Endothelial cell of umbilical vein (primary cell): ENCODE measurements around the gene WDR89. TPM values are rescaled to one million over a fixed set of nuclear protein-coding genes. Genes with fewer than 3 reads are reported as not detected.

Source experiments
- BruUV-seq: library from RNA; stranded (reverse); fragments of 400-500 nt; replicated peaks from 2 replicates; lab custom pipeline; 2021; lab: Mats Ljungman, UMichigan
- CTCF ChIA-PET: fragments of 300-600, 350-600 bp; sonication (Branson Sonifier 250); formaldehyde crosslinking; loops from one replicate; lab custom pipeline; 2021; ENCODE audit warnings: antibody characterized with exemption, inconsistent platforms; lab: Charles Lee
- POLR2A ChIA-PET: fragments of 300-600, 350-600 bp; sonication (Branson Sonifier 250); formaldehyde crosslinking; loops from one replicate; lab custom pipeline; 2021; ENCODE audit warnings: antibody characterized with exemption, inconsistent platforms; lab: Charles Lee
- DNase-seq: peaks from one replicate; pipeline ENCODE4 v3.0.0-alpha.2; 2011; ENCODE audit warnings: low read depth, low spot score
- FAIRE-seq: peaks from 2 replicates; lab custom pipeline; 2011; peaks lifted over from hg19 to GRCh38; lab: Jason Lieb, UNC
- H2AFZ ChIP-seq: 2 replicates; pipeline ENCODE4 v1.6.0; 2012; ENCODE audit warnings: low read depth, low read length, control low read depth, inconsistent platforms
- H3K27ac ChIP-seq: 2 replicates; pipeline ENCODE4 v1.5.1; 2011; ENCODE audit warnings: low read depth, mild to moderate bottlenecking, control low read depth, low read length, moderate library complexity; ENCODE audit not compliant: insufficient read depth
- H3K27me3 ChIP-seq, 2 experiments: 2 replicates each; pipeline versions ENCODE4 v1.6.0 to v1.6.1; 2011; ENCODE audit warnings: low read length in 2 of 2, mixed read lengths in 1 of 2; ENCODE audit not compliant: control insufficient read depth in 2 of 2, insufficient read depth in 2 of 2
- H3K36me3 ChIP-seq, 2 experiments: 2 replicates in 1 of 2; 3 replicates in 1 of 2; pipeline ENCODE4 v1.5.1; 2011; ENCODE audit warnings: low read length in 2 of 2, mild to moderate bottlenecking in 1 of 2, moderate library complexity in 1 of 2; ENCODE audit not compliant: control insufficient read depth in 2 of 2, insufficient read depth in 2 of 2; ENCODE audit errors: extremely low read depth in 1 of 2
- H3K4me1 ChIP-seq: 3 replicates; pipeline ENCODE4 v1.5.1; 2011; ENCODE audit warnings: mild to moderate bottlenecking, low read length; ENCODE audit not compliant: control insufficient read depth, insufficient read depth; ENCODE audit errors: extremely low read depth
- H3K4me2 ChIP-seq: 2 replicates; pipeline ENCODE4 v1.6.1; 2011; ENCODE audit warnings: low read length, control low read depth, mixed read lengths; ENCODE audit not compliant: insufficient read depth
- H3K4me3 ChIP-seq, 3 experiments: fragments of 200-600 bp in 1 of 3; sonication (generic), shearing (Covaris generic) in 1 of 3; replicated peaks in 1 of 3; 2 replicates each; pipeline ENCODE4 v1.5.1; 2011 to 2016; ENCODE audit warnings: control low read depth in 3 of 3, low read length in 3 of 3, mild to moderate bottlenecking in 2 of 3, inconsistent platforms in 1 of 3, low read depth in 1 of 3, moderate library complexity in 1 of 3; ENCODE audit not compliant: insufficient read depth in 1 of 3
- H3K79me2 ChIP-seq: 2 replicates; pipeline ENCODE4 v1.6.0; 2012; ENCODE audit warnings: low read length, inconsistent platforms; ENCODE audit not compliant: control insufficient read depth, insufficient read depth
- H3K9ac ChIP-seq: replicated peaks from 2 replicates; pipeline ENCODE3; 2011; ENCODE audit warnings: low read length, control low read depth; ENCODE audit not compliant: insufficient read depth; ENCODE audit errors: extremely low read depth
- H3K9me1 ChIP-seq: replicated peaks from 3 replicates; pipeline ENCODE4 v1.6.0; 2011; ENCODE audit warnings: mild to moderate bottlenecking, low read length; ENCODE audit not compliant: control insufficient read depth, insufficient read depth; ENCODE audit errors: extremely low read depth
- H3K9me3 ChIP-seq: replicated peaks from 2 replicates; pipeline ENCODE4 v1.5.1; 2012; ENCODE audit warnings: low read length, inconsistent platforms; ENCODE audit not compliant: control insufficient read depth, insufficient read depth
- H4K20me1 ChIP-seq: replicated peaks from 2 replicates; pipeline ENCODE3; 2011; ENCODE audit warnings: mild to moderate bottlenecking, low read length; ENCODE audit not compliant: control insufficient read depth, insufficient read depth; ENCODE audit errors: extremely low read depth
- CTCF ChIP-seq, 2 donors: IDR thresholded peaks; 1 replicate in 1 of 2; 2 replicates in 1 of 2; pipeline ENCODE4 v1.5.1; 2011; ENCODE audit warnings: low read length in 2 of 2, mild to moderate bottlenecking in 2 of 2, moderate library complexity in 2 of 2, control low read depth in 1 of 2, inconsistent platforms in 1 of 2, low read depth in 1 of 2; ENCODE audit not compliant: insufficient read depth in 1 of 2; ENCODE audit errors: extremely low read depth in 1 of 2
- EZH2 ChIP-seq: IDR thresholded peaks from 2 replicates; pipeline ENCODE4 v1.6.1; 2012; ENCODE audit warnings: borderline replicate concordance, low read depth, mild to moderate bottlenecking, moderate library complexity, low read length, inconsistent platforms; ENCODE audit not compliant: severe bottlenecking
- FOS ChIP-seq: IDR thresholded peaks from 2 replicates; pipeline ENCODE4 v1.6.1; 2011; ENCODE audit warnings: mild to moderate bottlenecking, low read length, moderate library complexity, borderline replicate concordance; ENCODE audit not compliant: insufficient read depth
- GATA2 ChIP-seq: IDR thresholded peaks from 2 replicates; pipeline ENCODE4 v1.7.0; 2011; ENCODE audit warnings: low read depth, mild to moderate bottlenecking, moderate library complexity, mixed read lengths, low read length; ENCODE audit not compliant: insufficient read length, insufficient read depth
- JUN ChIP-seq: IDR thresholded peaks from 2 replicates; pipeline ENCODE4 v1.6.1; 2011; ENCODE audit warnings: borderline replicate concordance, low read depth; ENCODE audit not compliant: insufficient read length, insufficient read depth
- MAX ChIP-seq: IDR thresholded peaks from 2 replicates; pipeline ENCODE4 v1.6.1; 2011; ENCODE audit not compliant: insufficient read depth, insufficient read length
- MYC ChIP-seq: IDR thresholded peaks from one replicate; pipeline ENCODE4 v1.6.1; 2011; ENCODE audit warnings: mild to moderate bottlenecking, low read depth, low read length
- POLR2A ChIP-seq: IDR thresholded peaks from 2 replicates; pipeline ENCODE4 v1.6.1; 2012; ENCODE audit warnings: low read depth, mild to moderate bottlenecking, control low read depth, low read length
- POLR2AphosphoS5 ChIP-seq: IDR thresholded peaks from 2 replicates; pipeline ENCODE4 v1.6.1; 2012; ENCODE audit warnings: low read depth, mild to moderate bottlenecking, control low read depth, low read length, moderate library complexity; ENCODE audit not compliant: insufficient read depth
- dilution Hi-C: fragments of 300-500 bp; cut with MboI; formaldehyde crosslinking; loops from one replicate; pipeline ENCODE4 v1.15.0; 2019; ENCODE audit warnings: low sequenced_read_pairs; ENCODE audit not compliant: extremely low pct_ligation_motif_present
- intact Hi-C: fragments of 100-400 bp; cut with micrococcal nuclease; formaldehyde crosslinking; loops from one replicate; pipeline ENCODE4 v1.10.0; 2022
- polyA plus RNA-seq, 4 experiments: library from polyadenylated mRNA; depleted of rRNA in 3 of 4; stranded (reverse) in 3 of 4; unstranded in 1 of 4; fragments of >200 nt; gene quantifications; 2 replicates each; pipeline versions ENCODE4 v1.2.1 to v1.2.3, GENCODE V29; 2011 to 2012; ENCODE audit warnings: missing spikeins in 1 of 4
- total RNA-seq: library from RNA; stranded (reverse); gene quantifications from 2 replicates; pipeline ENCODE4 v1.2.3, GENCODE V29; 2021

Gene WDR89
- total and polyA plus RNA-seq, 2 donors (not counting 3 experiments of a cell fraction or from before 2014, with no cell fraction given): 3.5 to 10.7 TPM

- no peak overlapping the region for H3K27ac ChIP-seq
- ChIA-PET CTCF (interaction anchor here (1.0 to 1.9 kb wide), 3 partner anchors 9 to 76 kb away, joined by 3 to 7 read pairs (median 5); partner anchors contain the start of gene WDR89), POLR2A (no interaction called here)
- no TSS peak for BruUV-seq
- H3K9ac ChIP-seq: no peak overlapping the region
- no peaks in the 10 kb centered on the region for H3K9me3 ChIP-seq
- no peak overlapping the region for H3K4me2 ChIP-seq
- FAIRE-seq (no peak), DNase-seq (no peak)
- H4K20me1 ChIP-seq: no peaks in the 10 kb centered on the region
- no peaks in the 10 kb centered on the region for H3K27me3 ChIP-seq
- no peaks in the 10 kb centered on the region for H3K36me3 ChIP-seq
- no peaks in the 10 kb centered on the region for H3K9me1 ChIP-seq
- no peaks in the 10 kb centered on the region for H3K4me1 ChIP-seq
- no peak for TF ChIP-seq MAX
- no peak for TF ChIP-seq CTCF (IDR thresholded peaks at IDR 0.05; ENCODE audit: extremely low read depth in 1 of 2, insufficient read depth in 1 of 2, low read depth in 1 of 2, low read length in 2 of 2)
- TF ChIP-seq GATA2: no peak
- TF ChIP-seq JUN: no peak
- no peak for TF ChIP-seq POLR2A
- no peak for TF ChIP-seq POLR2AphosphoS5
- TF ChIP-seq FOS: no peak
- no peak for TF ChIP-seq MYC
- no peak for TF ChIP-seq EZH2
- H3K79me2 ChIP-seq: no peaks in the 10 kb centered on the region
- dilution Hi-C loops: no loop called here
- no peak overlapping the region for H3K4me3 ChIP-seq
- H2AFZ ChIP-seq: no peak overlapping the region
- intact Hi-C loops: no loop called here
Measured at GRCh38 chr14:63650256-63650952, 8.7 kb upstream of the WDR89 start.
